Testis (tissue), 5 donors: ENCODE data around the gene ABTB2. TPM values are rescaled to one million over a fixed set of nuclear protein-coding genes. Genes with fewer than 3 reads are reported as not detected.

Experiments
- DNase-seq: peaks from one replicate; pipeline ENCODE4 v3.0.0-alpha.2; 2019
- H3K27ac ChIP-seq, 2 donors: fragments of 200-600 bp; sonication (generic); one replicate each; pipeline ENCODE4 v1.5.1; 2019
- H3K27me3 ChIP-seq: fragments of 200-600 bp; sonication (generic); one replicate; pipeline ENCODE4 v1.5.1; 2019
- H3K36me3 ChIP-seq: fragments of 200-600 bp; sonication (generic); one replicate; pipeline ENCODE4 v1.5.1; 2017; ENCODE audit warnings: low read depth; ENCODE audit errors: missing control alignments
- H3K4me1 ChIP-seq: fragments of 200-600 bp; sonication (generic); one replicate; pipeline ENCODE4 v1.5.1; 2019
- H3K4me3 ChIP-seq, 2 donors: fragments of 200-600 bp; sonication (generic); one replicate each; pipeline ENCODE4 v1.5.1; 2017 to 2019
- H3K9me3 ChIP-seq: fragments of 200-600 bp; sonication (generic); one replicate; pipeline ENCODE4 v1.5.1; 2017
- CTCF ChIP-seq, 3 experiments: fragments of 450-650 bp in 2 of 3; fragments of 200-600 bp in 1 of 3; sonication (generic) in 1 of 3; IDR thresholded peaks; one replicate each; pipeline ENCODE4 v1.5.1; 2016 to 2019; ENCODE audit warnings: antibody characterized with exemption in 3 of 3, mild to moderate bottlenecking in 2 of 3, moderate library complexity in 1 of 3
- POLR2A ChIP-seq: fragments of 450-650 bp; IDR thresholded peaks from one replicate; pipeline ENCODE4 v1.6.1; 2017; ENCODE audit warnings: antibody characterized with exemption, mild to moderate bottlenecking, moderate library complexity
- WGBS, 2 donors: methylation state at CpG; one replicate each; pipeline ENCODE4 v1.1.5; 2018; 5-methylcytosine and 5-hydroxymethylcytosine counted together
- intact Hi-C: fragments of 100-400 bp; cut with DNase I; formaldehyde crosslinking; loops from one replicate; pipeline ENCODE4 v1.15.1; 2023; ENCODE audit warnings: low total_unique reads
- long read RNA-seq, 2 donors: transcript quantifications; one replicate each; lab custom pipeline, GENCODE V29; 2026
- polyA plus RNA-seq: library from polyadenylated mRNA; stranded (reverse); fragments of 350-450 nt; fragmentation: Illumina TruSeq; extraction: RNeasy Lipid Tissue Mini Kit (QIAGEN cat#74804); gene quantifications from one replicate; pipeline ENCODE4 v1.2.3, GENCODE V29; 2014; ENCODE audit warnings: low read depth, low replicate concordance; ENCODE audit not compliant: insufficient read depth
- total RNA-seq, 2 donors: library from RNA; depleted of rRNA; stranded (reverse); fragments of >200 nt; gene quantifications; one replicate each; pipeline ENCODE4 v1.2.3, GENCODE V29; 2016

The ABTB2 gene
- total RNA-seq, result 10 to 100 TPM in 1 of 2 donors, 1 to 10 TPM in 1; 5.8 to 12.1 TPM
- polyA plus RNA-seq, result 8.9 TPM
- long read RNA-seq, donor 1, result 0 reads
- long read RNA-seq, donor 2, full-length matches to known transcripts, result 3 of 3 reads
- long read RNA-seq, donor 2, partial matches to known transcripts, result 0 of 3 reads
- long read RNA-seq, donor 2, other reads (novel, unspliced or antisense), result 0 of 3 reads

GRCh38 chr11:34357701-34358257 is at the start of gene ABTB2:
TSS of gene ABTB2 (minus strand) at chr11:34358010.
- Histone ChIP-seq H3K27ac (peak within 1 kb of the TSS; percentile 11 to 68), H3K9me3 (no peaks in the 10 kb centered on the region), H3K27me3 (no peaks in the 10 kb centered on the region), H3K36me3 (no peaks in the 10 kb centered on the region), H3K4me1 (peaks cover 14% of the 10 kb centered on the region), H3K4me3 (peak within 1 kb of the TSS; percentile 54 to 72)
- DNase-seq, result peak; percentile 99
- 0 to 3% methylated on average over 16 to 55 of the region's 57 CpGs for WGBS, 2 donors
- intact Hi-C loops, result loop anchor here (5.0 kb wide), 1 partner anchor 185 kb away; no protein-coding TSS in a partner anchor
- peak in 1 of 3 experiments; percentile 26 for TF ChIP-seq CTCF (IDR thresholded peaks at IDR 0.05)
- peak; percentile 79 for TF ChIP-seq POLR2A

DNA sequence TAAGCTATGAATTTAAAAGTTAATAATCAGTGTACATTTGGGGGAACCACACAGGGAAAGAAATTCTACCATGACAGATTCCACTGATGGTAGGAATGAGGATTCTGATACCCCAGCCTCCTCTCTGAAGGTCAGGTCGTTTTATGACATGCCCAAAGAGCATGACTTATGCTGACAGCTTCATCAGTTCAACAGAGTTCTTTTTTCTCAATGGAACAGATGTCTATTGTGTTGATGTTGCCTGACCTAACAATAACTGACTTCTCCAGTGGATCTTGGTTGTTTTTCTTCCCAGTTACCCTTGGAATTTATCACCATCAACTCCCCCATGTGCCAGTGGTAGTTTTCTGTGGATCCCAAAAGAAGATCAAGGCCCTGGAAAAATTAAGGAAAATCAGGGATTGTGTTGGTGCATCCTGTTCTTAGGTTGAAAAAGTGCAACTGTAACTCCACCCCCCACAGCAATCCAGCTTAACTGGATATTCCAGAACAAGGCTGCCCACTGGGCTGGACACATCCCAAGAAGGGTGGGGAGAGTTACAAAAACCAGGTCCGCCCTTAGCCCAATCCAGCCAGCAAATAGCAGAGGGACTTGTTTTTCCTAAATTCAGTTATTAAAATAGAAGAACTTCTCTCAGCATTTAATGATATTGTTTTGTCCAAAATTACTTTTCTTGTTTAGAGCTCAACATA is 49.5 kb upstream of the ABTB2 start:
- Histone ChIP-seq H3K27ac (no peak overlapping the region), H3K27me3 (no peaks in the 10 kb centered on the region), H3K4me3 (no peak overlapping the region), H3K4me1 (no peaks in the 10 kb centered on the region), H3K36me3 (no peaks in the 10 kb centered on the region), H3K9me3 (no peaks in the 10 kb centered on the region)
- 64 to 65% methylated on average over 2 of the region's 2 CpGs for WGBS, 2 donors
- intact Hi-C loops, result no loop called here
- TF ChIP-seq CTCF (IDR thresholded peaks at IDR 0.05) (no peak), POLR2A (no peak)
- no peak for DNase-seq

DNA sequence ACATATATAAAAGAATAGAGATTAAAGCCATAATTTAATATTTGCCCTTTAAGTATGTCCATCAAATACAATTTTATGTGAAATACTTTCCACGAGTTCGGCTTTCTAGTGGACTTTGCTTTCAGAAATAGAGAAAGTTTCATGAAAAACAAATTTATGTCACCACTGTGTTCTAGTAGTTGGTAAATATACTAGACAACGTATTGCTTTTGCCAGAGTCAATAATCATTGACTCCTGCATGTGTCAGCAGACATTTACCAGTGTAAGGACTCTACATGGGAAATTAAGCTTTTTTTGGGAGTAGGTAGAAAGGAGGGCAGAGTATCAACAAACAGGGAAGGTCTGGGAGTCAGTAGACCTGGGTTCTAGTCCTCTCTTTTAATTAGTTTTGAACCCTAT is 48.6 kb upstream of the ABTB2 start:
- Histone ChIP-seq H3K27ac (no peak overlapping the region), H3K27me3 (no peaks in the 10 kb centered on the region), H3K9me3 (no peaks in the 10 kb centered on the region), H3K4me1 (no peaks in the 10 kb centered on the region), H3K4me3 (no peak overlapping the region), H3K36me3 (no peaks in the 10 kb centered on the region)
- no peak for TF ChIP-seq CTCF (IDR thresholded peaks at IDR 0.05)
- no peak for TF ChIP-seq POLR2A
- intact Hi-C loops, result no loop called here
- WGBS, 2 donors, result 84 to 85% methylated on average over 3 of the region's 3 CpGs
- no peak for DNase-seq

DNA sequence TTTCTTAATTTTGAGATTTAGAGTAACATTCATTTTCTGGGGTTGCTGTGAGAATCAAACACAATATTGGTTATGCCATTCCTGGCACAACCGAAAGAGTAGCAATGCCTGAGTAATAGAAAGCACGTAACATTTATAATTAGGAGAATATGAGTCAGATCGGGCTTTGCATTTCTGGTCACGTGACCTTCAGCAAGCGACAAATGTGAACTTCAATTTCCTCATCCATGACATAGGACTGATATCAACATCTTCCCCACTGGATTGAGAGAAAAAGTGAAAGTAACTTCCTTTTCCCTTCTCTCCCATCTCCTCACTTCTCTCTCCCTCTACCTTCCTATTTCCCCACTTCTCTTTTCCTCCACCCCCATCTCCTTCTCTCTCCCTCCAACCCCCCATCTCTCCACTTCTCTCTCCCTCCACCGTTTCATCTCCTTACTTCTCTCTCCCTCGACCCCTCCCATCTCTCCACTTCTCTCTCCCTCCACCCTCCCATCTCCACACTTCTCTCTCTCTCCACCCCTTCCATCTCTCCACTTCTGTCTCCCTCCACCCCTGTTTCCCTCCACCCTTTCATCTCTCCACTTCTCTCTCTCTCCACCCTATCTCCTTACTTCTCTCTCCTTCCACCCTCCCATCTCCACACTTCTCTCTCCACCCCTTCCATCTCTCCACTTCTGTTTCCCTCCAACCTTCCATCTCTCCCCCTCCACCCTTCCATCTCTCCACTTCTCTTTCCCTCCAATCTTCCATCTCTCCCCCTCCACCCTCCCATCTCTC is 47.5 kb upstream of the ABTB2 start:
- intact Hi-C loops, result no loop called here
- DNase-seq, result no peak
- Histone ChIP-seq H3K27ac (no peak overlapping the region), H3K27me3 (no peaks in the 10 kb centered on the region), H3K36me3 (no peaks in the 10 kb centered on the region), H3K4me1 (no peaks in the 10 kb centered on the region), H3K4me3 (no peak overlapping the region), H3K9me3 (no peaks in the 10 kb centered on the region)
- whole genome bisulfite sequencing, 2 donors, result 46 to 59% methylated on average over 6 to 7 of the region's 7 CpGs
- no peak for TF ChIP-seq CTCF (IDR thresholded peaks at IDR 0.05)
- no peak for TF ChIP-seq POLR2A
